Stimulated activated CD4-positive, alpha-beta T cell treated with anti-CD3 and anti-CD28 coated beads, Interleukin-12 subunit alpha, Interleukin-12 subunit beta, amount 100 ng/mL, for 48 hours (primary cell): ENCODE results near the gene SLC48A1.

Experiments used
- DNase-seq, 3 donors: peaks; one replicate each; pipeline ENCODE4 v3.0.0-alpha.2; 2020; ENCODE audit warnings: low read depth in 2 of 3, low spot score in 1 of 3

SLC48A1 gene

DNA sequence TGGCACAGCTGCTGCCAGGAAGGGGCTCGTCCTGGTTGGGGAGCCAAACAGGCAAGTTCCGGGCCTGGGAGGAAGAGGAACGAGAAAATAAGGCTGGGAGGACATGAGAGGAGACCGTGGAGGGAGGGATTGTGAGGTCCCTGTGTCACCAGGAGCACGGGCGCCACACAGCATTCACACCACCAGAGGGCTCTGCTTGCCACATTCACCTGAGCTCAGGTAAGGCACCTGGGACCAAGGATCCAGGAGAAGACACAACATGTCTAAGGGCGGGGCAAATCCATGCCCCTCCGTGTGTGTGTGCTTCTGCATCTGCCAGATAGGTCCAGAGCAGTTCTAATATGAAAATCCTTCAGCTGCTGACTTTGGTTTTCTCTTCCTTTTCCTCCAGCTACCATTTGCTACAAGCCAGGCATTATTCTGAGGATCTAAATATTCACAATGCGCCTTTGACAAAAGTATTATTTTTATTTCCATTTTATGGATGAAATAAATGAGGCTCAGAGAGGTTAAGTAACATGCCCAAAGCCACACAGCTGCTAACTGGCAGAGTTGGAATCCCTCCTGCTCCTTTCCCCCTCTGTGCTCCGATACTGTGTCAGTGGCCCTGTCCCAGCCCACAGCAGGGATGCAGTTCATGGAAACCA lies 28.9 kb upstream of the SLC48A1 start:
- peak; percentile 27 to 39 (median 31) for DNase-seq

DNA sequence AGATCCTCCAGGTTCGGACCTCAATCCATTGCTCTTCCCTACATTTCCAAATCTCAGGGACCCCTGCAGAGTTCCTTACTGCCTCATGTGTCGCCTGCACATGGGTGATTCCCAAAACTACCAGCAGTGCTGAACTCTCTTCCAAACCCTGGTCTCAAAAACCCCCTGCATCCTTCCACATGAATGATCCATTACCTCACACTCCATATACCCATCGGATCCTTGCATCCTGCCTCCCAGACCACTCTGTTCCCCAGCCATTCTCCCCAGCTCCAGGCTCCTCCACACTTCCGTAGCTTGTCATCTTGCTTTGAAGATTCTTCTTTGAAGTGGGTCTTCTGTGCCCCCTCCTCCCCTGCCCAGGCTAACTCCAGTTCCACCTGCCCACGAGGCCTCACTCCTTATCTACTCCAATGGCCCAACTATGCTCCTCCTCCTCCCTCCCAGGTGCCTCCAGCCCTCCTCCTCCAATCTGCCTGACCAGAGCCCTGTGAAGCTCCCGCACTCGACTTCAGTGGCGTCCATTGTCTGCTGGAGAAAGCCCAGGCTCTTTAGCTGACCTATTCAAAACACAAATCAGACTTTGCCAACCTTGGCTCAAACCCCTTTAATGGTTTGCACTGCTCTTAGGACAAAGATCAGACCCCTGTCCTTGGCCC lies 28.1 kb upstream of the SLC48A1 start:
- DNase-seq = no peak

DNA sequence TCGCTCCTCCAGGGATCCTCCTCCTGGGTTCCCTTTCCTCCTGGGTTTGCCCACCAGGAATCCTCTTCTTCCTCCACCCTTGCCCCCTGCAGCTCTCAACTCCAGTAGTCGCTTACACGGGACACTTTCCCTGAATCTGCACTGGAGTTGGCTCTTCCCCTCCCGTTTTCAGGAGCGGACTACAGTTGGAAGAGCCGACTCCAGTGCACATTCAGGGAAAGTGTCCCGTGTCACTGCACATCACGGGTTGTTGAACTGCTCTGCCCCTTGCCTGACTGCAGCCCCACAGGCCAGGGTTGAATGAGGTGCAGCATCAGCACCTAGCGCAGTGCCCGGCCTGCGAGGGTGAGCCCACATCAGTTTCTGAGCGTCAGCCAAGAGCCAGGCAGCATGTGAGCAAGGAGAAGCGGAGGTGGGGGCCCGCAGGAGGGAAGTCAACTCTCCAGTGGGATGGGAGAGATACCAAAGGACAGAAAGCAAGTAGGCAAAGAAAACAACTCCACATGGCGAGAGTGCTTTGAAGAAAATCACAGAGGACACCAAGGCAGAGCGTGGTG lies 27.5 kb upstream of the SLC48A1 start:
- no peak for DNase-seq

DNA sequence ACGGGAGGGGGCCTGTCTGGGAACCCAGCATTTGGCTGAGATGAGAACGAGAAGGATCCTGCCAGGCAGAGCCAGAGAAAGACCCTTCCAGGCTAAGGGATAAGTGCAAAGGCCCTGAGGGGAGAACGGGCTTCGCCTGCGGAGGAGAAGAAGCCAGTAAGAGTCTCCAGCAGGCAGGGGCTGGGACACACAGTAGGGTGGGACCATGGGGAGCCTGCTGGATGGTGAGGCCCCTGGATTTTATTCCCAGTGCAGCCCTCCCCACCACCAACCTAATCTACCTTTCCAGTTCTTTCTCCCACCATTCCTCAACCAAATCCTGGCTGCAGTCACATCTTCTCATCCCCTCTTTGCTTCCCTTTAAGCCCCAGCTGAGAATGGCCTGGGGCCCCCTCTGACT lies 27.0 kb upstream of the SLC48A1 start:
- no peak for DNase-seq

DNA sequence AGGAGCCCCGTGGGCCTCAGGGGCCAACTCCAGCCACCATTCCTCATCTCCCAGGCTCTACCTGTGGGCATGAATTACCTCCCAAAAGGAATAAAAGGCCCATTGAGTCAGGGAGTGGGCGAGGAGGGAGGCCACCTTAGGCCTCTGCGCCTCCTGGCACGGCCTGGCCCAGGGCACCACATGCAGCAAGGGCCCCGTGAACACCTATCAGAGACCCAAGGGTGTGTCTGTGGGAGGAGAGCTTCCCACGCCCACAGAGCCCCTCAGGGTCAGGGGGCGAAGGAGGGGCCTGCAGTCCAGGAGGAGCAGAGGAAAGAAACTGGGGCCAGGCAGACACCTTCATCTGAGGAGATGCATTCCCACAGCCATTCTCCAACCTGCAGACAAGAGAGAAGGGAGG lies 26.5 kb upstream of the SLC48A1 start:
- DNase-seq = no peak

DNA sequence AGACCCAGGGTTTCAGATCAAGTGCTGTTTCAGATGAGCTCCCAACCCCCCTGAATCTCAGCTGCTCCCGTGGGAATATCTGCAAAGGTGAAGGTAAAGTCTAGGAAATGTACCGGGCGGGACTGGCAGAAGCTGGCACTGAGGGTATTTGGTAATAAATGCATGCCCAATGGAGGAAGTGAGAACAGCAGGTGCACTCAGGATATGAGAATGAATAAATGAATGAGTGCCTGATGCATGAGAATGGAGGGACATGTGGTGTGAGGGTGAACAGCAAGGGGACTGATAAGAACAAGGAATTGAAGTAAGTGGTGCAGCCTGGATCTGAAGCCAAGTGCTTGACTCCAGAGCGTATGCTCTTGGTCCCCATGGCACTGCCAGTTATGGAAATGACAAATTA lies 25.9 kb upstream of the SLC48A1 start:
- no peak for DNase-seq

DNA sequence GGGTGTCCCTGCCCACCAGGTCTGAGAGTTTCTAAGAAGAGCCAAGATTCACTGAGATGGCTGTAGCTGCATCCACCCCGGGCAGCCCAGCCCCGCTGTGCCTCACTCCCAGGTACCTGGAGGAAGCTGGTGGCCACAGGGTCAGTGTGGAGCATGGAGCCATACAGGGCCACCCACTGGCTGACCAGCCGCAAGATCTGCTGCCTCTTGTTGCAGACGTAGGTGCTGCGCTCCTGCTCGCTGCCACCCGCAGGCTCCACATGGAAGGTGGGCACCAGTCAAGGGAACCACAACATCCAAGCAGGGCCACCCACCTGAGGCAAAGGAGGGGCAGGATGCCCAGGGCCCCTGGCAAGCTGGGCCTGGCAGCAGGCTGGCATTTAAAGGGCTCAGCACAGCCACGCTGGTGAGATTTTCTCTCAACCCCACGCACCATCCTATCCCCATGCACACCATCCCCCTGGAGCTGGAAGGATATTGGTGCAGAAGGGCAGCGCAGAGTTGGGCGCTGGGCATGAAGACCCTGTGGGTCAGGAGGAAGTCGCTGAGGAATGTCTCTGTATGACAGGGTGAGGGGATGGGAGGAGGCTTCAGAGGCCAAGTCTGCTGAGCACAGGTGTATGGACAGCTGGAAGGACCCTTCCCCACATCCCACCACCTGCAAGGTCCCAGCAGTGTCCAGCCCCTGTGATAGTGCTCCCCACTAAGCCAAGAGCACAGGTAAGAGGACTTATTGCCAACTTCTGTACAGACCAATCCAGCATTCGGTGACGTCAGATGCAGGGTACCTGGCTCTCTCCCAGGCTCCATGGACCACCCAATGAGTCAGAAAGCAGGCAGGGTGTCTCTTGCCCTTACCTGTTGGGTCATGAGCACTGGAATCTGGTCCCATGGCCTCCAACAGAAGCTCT lies 25.2 kb upstream of the SLC48A1 start:
- no peak for DNase-seq

DNA sequence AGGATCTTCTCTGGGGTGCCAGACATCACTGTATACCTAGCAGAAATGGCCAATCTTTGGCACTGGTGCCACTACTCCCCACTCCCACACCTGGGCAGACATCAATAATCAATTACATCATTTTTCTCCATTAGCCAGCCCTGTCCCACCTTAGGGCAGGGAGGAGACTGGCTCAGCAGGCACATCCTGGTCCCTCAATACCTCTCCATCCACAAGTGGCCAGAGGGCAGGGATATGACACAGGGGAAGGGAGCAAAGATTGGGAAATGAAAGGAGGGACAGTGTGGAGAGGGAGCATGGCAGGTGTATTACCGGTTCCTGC lies 24.6 kb upstream of the SLC48A1 start:
- no peak for DNase-seq

DNA sequence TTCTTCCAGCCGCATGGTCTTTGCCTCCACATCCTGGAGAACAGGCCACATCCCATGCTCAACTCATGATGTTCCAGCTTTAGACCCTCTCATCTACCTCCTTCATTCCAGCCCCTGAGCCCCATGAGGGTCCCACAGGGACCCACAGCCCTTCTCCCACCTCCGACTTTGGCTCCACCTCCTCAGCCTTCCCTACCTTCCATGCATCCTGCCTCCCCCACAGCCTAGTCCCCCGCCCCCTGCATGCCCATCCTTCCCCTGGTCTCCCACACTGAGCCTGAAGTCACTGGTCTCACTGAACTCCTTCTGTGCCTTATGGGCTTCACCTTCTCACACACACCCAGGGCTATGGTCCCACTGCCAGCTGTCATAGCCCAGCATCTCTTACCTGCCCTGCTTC lies 24.1 kb upstream of the SLC48A1 start:
- no peak for DNase-seq

DNA sequence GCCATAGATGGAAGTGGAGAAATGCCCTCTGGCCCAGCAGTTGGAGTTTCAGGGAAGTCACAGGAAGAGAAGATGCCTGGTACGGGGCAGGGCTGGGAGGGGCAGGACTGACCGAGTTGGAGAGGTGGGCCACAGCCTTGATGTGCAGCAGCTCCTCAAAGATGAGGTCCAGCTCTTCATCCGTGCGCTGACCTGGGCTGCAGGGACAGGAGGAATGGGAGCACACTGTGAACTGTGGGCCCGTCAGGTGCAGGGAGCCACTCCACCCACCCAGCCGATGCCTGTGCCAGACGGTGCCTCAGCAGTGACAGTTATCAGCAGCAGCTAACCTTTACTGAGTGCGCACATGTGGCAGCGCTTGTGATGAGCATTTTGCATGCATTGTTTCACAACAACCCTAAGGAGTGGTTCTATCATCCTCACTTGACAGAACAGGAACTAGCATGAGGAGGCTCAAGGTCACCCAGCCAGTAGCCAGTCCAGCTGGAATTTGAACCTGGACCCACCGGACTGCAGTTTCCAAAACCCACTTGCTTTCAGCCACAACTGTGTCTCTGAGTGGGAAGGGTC lies 22.7 kb upstream of the SLC48A1 start:
- no peak for DNase-seq

DNA sequence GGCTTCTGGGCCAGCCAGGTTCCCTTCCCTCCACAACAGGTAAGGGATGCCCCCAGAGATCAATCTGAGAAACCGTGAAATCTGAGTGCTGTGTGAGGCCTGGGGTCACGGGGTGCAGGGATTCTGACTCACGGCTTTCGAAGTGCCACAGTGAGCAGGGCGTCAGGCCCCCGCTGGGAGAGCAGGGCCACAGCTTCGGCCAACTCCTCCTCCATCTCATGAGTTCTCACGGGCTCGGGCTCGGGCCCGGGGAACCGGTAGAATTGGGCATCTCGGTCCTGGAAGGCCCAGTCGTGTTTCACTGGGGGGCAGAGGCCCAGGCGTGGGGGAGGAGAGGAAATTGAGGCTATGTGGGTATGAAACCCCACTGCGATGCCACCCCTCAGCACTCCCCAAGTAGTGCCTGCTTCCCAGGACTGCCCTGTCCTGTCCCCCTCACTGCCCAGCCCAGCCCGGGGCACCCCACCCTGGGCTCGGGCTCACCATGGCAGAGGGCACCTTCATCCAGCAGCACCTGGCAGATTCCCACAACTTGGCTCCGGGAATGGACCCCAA lies 22.0 kb upstream of the SLC48A1 start:
- no peak for DNase-seq

DNA sequence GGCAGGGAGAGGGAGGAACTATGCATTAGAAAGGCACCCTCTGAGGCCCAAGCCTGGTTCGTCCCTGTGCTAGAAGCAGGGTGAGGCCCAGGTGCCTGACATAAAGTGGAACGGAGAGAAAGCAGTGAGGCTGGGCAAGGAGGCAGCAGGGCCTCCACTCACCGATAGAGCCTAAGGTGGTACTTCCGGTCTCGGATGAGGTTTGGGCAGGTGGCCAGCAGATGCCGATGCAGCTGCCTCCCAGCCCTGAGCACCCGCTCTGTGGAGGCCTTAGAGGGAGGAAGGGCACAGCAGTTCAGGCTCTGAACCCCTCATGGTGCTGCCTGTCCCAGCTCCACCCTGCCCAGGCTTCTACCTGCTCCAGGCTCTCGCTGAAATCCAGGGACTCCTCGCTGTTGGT lies 21.5 kb upstream of the SLC48A1 start:
- no peak for DNase-seq

DNA sequence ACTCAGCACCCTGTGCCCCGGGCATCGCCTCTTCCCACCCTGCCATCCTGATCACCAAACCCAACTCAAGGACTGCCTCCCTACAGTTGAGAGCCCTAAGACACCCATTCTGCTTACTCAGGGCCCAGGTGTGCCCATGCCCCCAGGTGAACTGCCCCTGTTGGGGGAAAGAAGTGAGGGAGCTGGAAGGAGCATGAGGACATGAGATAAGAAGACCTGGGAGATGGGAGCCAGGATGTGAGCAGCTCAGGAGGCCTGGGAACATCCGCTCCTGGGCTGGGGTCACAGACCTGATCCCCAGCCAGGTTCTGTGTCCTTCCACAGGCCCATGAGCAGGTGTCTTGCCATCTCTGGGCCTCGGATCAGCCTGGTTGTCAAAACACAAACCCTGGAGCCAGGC lies 20.9 kb upstream of the SLC48A1 start:
- no peak for DNase-seq

DNA sequence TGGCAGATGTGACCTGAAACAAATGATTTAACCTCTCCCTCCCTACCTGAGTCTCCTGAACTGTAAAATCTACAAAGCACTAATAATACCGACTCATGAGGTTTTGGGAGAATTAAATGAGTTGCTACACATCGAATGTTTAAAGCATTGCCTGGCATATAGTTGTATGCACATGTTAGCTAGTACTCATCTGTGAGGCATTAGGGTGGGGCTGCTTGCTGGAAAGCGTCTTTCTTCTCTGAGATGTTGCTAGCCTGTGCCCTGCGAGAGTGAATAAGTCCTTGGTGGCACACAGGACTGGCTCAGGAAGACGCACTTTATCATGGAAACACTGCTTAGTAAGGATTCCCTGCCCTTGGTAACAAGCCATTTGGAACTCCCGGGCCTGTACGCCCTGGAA lies 20.5 kb upstream of the SLC48A1 start:
- no peak for DNase-seq

DNA sequence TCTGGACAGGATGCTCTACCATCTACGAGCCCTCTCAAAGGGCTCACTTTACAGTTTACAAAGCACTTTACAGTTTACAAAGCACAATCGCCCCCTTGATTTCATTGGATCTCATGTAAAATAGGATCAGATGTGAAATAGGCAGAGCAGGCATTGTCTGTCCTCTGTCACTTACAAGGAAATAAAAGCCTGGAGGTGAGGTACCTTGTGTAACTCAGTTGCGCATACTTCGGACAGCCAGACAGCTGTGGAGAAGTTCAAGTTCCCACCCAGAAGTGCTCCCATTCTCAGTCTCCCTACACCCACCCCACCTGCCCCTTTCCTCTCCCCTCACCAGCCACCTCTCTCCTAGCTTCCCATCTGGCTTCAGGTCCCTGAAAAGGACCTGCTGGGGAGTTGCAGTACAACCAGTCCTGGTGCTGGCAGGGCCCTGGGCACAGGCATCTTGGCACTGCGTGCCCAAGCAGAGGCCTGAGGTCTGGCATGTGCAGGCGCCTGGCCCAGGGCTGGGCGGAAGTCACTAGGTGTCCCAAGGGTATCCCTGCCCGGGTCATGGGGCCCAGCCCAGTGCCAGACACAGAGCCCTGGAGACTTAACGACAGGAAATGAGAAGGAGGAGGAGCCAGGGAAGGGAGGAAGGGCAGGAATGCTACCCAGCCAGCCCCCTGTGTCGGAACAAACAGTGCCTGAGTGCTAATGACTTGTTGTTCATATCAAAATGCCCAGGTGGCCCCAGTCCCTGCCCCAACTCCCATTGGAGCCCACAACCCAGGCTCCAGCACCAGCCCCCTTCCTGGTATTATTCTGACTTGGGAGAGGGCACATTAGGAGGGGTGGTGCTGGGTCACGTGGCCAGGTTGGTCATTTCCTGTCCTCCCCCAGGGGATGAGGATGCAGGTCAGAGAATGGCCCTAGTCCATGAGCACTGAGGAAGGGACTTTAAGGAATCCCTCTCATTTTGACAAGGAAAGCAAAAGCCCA lies 19.7 kb upstream of the SLC48A1 start:
- no peak for DNase-seq

DNA sequence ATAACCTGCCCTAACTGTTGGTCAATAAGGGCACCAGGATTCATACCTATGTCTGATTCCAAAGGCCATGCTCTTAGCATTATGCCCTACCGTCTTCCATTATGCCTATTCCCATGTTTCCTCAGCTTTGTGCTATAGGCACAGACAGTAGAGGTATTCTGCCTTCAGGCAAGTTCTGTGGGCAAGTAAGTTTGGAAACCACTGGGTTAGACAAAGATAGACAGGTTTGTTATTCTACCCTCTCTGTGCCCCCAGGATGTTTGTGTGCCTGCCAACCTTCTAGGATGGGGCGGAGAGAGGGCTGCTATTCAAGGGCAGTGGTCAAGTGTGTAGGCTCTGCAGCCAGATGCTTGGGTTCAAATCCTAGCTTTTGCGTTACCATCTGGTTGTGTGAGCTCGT lies 18.9 kb upstream of the SLC48A1 start:
- no peak for DNase-seq

DNA sequence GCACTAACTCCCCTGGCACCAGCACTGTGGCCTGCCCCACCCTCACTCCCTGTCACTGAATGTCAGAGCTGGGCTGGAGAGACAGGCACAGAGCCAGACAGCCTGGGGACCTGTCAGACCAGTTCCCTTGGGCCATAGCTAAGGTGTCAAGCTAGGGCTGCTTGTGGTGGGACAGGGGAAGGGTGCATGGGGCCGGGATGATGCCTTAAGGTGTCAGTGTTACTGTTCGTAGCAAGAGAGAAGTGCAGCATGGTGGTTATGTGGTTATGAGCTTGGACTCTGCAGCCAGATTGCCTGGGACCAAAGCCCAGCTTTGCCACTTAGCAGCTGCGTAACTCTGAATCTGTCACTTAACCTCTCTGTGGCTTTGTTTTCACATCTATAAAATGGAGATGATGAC lies 18.2 kb upstream of the SLC48A1 start:
- DNase-seq = no peak

DNA sequence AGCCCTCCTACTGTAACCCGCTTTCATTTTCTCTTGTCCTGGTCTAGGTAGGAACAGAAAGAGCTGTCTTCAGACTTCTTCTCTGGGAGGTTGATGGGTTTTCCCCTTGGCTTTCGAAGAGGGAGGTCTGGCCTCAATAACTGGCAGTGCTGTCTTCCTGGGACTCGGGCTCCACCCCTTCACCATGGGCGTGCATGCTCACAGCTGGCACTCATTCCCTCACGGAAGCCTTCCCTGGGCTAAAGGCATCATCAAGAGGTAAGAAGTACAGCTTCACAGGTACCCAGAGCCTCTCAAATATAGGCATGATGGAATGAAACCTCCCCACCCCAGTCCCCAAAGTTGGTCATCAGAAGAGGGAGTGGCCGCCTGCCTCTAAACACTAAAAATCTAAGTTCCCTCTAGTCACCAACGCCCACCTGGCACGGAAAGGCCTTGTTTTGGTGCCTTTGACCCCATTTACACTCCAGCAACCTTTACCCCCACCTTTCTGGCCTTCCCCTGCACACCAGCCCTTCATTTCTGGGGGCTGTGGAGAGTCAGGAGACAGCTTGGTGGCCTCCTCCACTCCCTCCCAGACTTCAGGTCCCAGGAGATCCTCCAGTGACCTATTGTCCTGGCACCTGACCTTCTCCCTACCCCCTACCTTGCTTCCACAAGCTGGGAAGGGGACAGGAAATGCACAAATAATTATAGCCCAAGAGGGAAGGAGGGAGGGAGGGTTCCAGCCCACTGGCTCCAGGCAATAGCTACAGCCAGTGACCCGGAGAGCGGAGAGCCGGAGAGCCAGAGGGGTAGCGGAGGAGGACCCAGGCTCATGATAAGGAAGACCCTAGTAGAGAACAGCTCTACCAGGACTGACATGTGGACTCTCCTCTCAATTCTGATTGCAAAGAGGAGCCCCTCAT lies 17.1 kb upstream of the SLC48A1 start:
- peak in 1 of 3 donors; percentile 33 for DNase-seq

DNA sequence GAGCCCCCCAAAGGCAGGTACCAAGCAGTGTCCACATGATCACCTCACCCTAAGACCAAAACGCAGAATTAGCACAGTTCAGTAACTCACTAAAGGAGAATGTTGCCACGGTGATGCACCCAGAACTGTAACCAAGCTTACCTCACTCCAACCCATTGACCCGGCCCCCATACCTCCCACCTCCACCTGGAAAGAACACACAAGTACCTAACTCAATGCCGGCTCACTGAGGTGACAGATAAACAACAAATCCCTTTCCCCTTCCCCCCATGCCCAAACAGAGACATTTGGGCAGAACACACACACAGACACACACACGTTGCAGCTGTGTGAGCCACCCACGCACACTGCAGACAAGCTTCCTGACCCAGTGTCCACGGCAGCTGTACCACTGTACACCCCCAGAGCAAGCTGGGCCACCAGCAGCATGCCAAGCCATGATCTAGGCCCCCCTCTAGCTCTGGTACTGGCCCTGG lies 15.6 kb upstream of the SLC48A1 start:
- no peak for DNase-seq
